Panc1 (cell line): ENCODE data around the gene MTHFD1L.

Experiments used
- CTCF ChIP-seq: fragments of 450-650 bp; IDR thresholded peaks from 2 replicates; pipeline ENCODE4 v1.5.1; 2017; ENCODE audit warnings: mild to moderate bottlenecking
- POLR2AphosphoS5 ChIP-seq: IDR thresholded peaks from 2 replicates; pipeline ENCODE4 v1.6.1; 2012; ENCODE audit warnings: mild to moderate bottlenecking, low read depth, low read length, moderate library complexity

- TF ChIP-seq CTCF (no peak), POLR2AphosphoS5 (no peak)
Measured at GRCh38 chr6:151005896-151006632, 140.6 kb downstream of the MTHFD1L start.
